Karpas-422 (cell line): Measurements from ENCODE around the gene CCDC86. TPM values are rescaled to one million over a fixed set of nuclear protein-coding genes. Genes with fewer than 3 reads are reported as not detected.

Experiments
- DNase-seq: peaks from one replicate; pipeline ENCODE4 v3.0.0-alpha.2; 2015
- H2AFZ ChIP-seq: fragments of 200-600 bp; sonication (generic); 2 replicates; pipeline ENCODE4 v1.6.1; 2014; ENCODE audit warnings: antibody characterized with exemption, low read length, mixed read lengths
- H3K27ac ChIP-seq: fragments of 200-600 bp; sonication (generic); 2 replicates; pipeline ENCODE4 v1.5.1; 2014; ENCODE audit warnings: mild to moderate bottlenecking, low read length, moderate library complexity
- H3K27me3 ChIP-seq: fragments of 200-600 bp; sonication (generic); 2 replicates; pipeline ENCODE4 v1.6.1; 2014; ENCODE audit warnings: low read length, mixed read lengths
- H3K36me3 ChIP-seq: fragments of 200-600 bp; sonication (generic); 2 replicates; pipeline ENCODE4 v1.6.1; 2014; ENCODE audit warnings: low read length, mixed read lengths; ENCODE audit not compliant: insufficient read depth
- H3K4me1 ChIP-seq: fragments of 200-600 bp; sonication (generic); 2 replicates; pipeline ENCODE4 v1.6.1; 2014; ENCODE audit warnings: mild to moderate bottlenecking, low read length, mixed read lengths
- H3K4me2 ChIP-seq: fragments of 200-600 bp; sonication (generic); 2 replicates; pipeline ENCODE4 v1.6.1; 2014; ENCODE audit warnings: low read length, low read depth, mild to moderate bottlenecking; ENCODE audit not compliant: poor library complexity, severe bottlenecking
- H3K4me3 ChIP-seq: fragments of 200-600 bp; sonication (generic); 2 replicates; pipeline ENCODE4 v1.5.1; 2014; ENCODE audit warnings: mild to moderate bottlenecking, antibody characterized with exemption, low read length, mixed read lengths
- H3K79me2 ChIP-seq: fragments of 200-600 bp; sonication (generic); 2 replicates; pipeline ENCODE4 v1.6.1; 2014; ENCODE audit warnings: mild to moderate bottlenecking, low read length, mixed read lengths
- H3K9ac ChIP-seq: fragments of 200-600 bp; sonication (generic); 2 replicates; pipeline ENCODE4 v1.6.0; 2014; ENCODE audit warnings: low read length
- H3K9me2 ChIP-seq: fragments of 200-600 bp; sonication (generic), shearing (Covaris generic); replicated peaks from 2 replicates; pipeline ENCODE4 v1.6.0; 2014; ENCODE audit warnings: mild to moderate bottlenecking, low read length, moderate library complexity; ENCODE audit not compliant: insufficient read depth
- H3K9me3 ChIP-seq: fragments of 300-700, 200-600 bp; sonication (generic); 2 replicates; pipeline ENCODE4 v1.6.1; 2014; ENCODE audit warnings: low read length, mixed read lengths
- H4K20me1 ChIP-seq: fragments of 200-600 bp; sonication (generic); 2 replicates; pipeline ENCODE4 v1.6.1; 2014; ENCODE audit warnings: mild to moderate bottlenecking, antibody characterized with exemption, low read length, low read depth; ENCODE audit not compliant: insufficient read depth
- total RNA-seq: library from RNA; depleted of rRNA; stranded (reverse); fragments of >200 nt; shearing (Covaris generic); gene quantifications from 2 replicates; pipeline ENCODE4 v1.2.3, GENCODE V29; 2014; ENCODE audit warnings: low replicate concordance

Gene CCDC86
- total RNA-seq, 1 experiment from 2014 or later, result 10.4 TPM

GRCh38 chr11:60866911-60867870 lies 25.3 kb downstream of the CCDC86 start, which contains the start of gene ZP1:
Gene ZP1, plus strand, starts transcription at chr11:60867542. Its CDS starts 20 bp downstream, at chr11:60867562.
- Histone ChIP-seq H3K4me1 (no peaks in the 10 kb centered on the region), H3K9ac (no peak within 1 kb of the TSS), H4K20me1 (no peaks in the 10 kb centered on the region), H3K9me3 (no peaks in the 10 kb centered on the region), H3K36me3 (no peaks in the 10 kb centered on the region), H3K9me2 (no peaks in the 10 kb centered on the region), H2AFZ (no peak within 1 kb of the TSS), H3K4me3 (no peak within 1 kb of the TSS), H3K79me2 (no peaks in the 10 kb centered on the region), H3K27ac (no peak within 1 kb of the TSS), H3K27me3 (no peaks in the 10 kb centered on the region), H3K4me2 (no peak within 1 kb of the TSS)
- no peak for DNase-seq

GRCh38 chr11:60867871-60868681 lies 26.2 kb downstream of the CCDC86 start:
- H3K79me2 ChIP-seq, result no peaks in the 10 kb centered on the region
- H3K9me2 ChIP-seq, result no peaks in the 10 kb centered on the region
- no peaks in the 10 kb centered on the region for H4K20me1 ChIP-seq
- H3K4me2 ChIP-seq, result no peak overlapping the region
- H3K9ac ChIP-seq, result no peak overlapping the region
- H3K4me1 ChIP-seq, result no peaks in the 10 kb centered on the region
- no peak overlapping the region for H3K4me3 ChIP-seq
- no peak for DNase-seq
- no peak overlapping the region for H3K27ac ChIP-seq
- no peak overlapping the region for H2AFZ ChIP-seq
- no peaks in the 10 kb centered on the region for H3K9me3 ChIP-seq
- H3K27me3 ChIP-seq, result no peaks in the 10 kb centered on the region
- no peaks in the 10 kb centered on the region for H3K36me3 ChIP-seq

GRCh38 chr11:60868682-60869450 lies 27.0 kb downstream of the CCDC86 start:
- Histone ChIP-seq H3K4me2 (no peak overlapping the region), H3K9me3 (no peaks in the 10 kb centered on the region), H3K36me3 (no peaks in the 10 kb centered on the region), H4K20me1 (no peaks in the 10 kb centered on the region), H3K79me2 (no peaks in the 10 kb centered on the region), H2AFZ (no peak overlapping the region), H3K27ac (no peak overlapping the region), H3K4me1 (no peaks in the 10 kb centered on the region), H3K9me2 (no peaks in the 10 kb centered on the region), H3K4me3 (no peak overlapping the region), H3K9ac (no peak overlapping the region), H3K27me3 (no peaks in the 10 kb centered on the region)
- no peak for DNase-seq

GRCh38 chr11:60869451-60869825 lies 27.5 kb downstream of the CCDC86 start:
- DNase-seq, result no peak
- Histone ChIP-seq H3K27ac (no peak overlapping the region), H4K20me1 (no peaks in the 10 kb centered on the region), H3K79me2 (no peaks in the 10 kb centered on the region), H3K4me3 (no peak overlapping the region), H3K9me3 (no peaks in the 10 kb centered on the region), H3K9me2 (no peaks in the 10 kb centered on the region), H3K9ac (no peak overlapping the region), H3K4me1 (no peaks in the 10 kb centered on the region), H2AFZ (no peak overlapping the region), H3K36me3 (no peaks in the 10 kb centered on the region), H3K4me2 (no peak overlapping the region), H3K27me3 (no peaks in the 10 kb centered on the region)

- H3K9me2 ChIP-seq, result no peaks in the 10 kb centered on the region
- peak; percentile 47 for DNase-seq
- no peak overlapping the region for H3K27ac ChIP-seq
- H3K4me2 ChIP-seq, result no peak overlapping the region
- H3K9ac ChIP-seq, result no peak overlapping the region
- no peaks in the 10 kb centered on the region for H4K20me1 ChIP-seq
- no peaks in the 10 kb centered on the region for H3K27me3 ChIP-seq
- H3K4me3 ChIP-seq, result no peak overlapping the region
- no peaks in the 10 kb centered on the region for H3K36me3 ChIP-seq
- H3K79me2 ChIP-seq, result no peaks in the 10 kb centered on the region
- no peaks in the 10 kb centered on the region for H3K9me3 ChIP-seq
- H3K4me1 ChIP-seq, result no peaks in the 10 kb centered on the region
- H2AFZ ChIP-seq, result no peak overlapping the region
Observed at GRCh38 chr11:60870276-60870675, 28.4 kb downstream of the CCDC86 start.

- no peaks in the 10 kb centered on the region for H3K27me3 ChIP-seq
- no peak overlapping the region for H3K4me3 ChIP-seq
- no peak overlapping the region for H3K27ac ChIP-seq
- no peak overlapping the region for H2AFZ ChIP-seq
- H3K79me2 ChIP-seq, result no peaks in the 10 kb centered on the region
- no peak for DNase-seq
- no peaks in the 10 kb centered on the region for H4K20me1 ChIP-seq
- H3K36me3 ChIP-seq, result no peaks in the 10 kb centered on the region
- H3K4me2 ChIP-seq, result no peak overlapping the region
- no peaks in the 10 kb centered on the region for H3K9me3 ChIP-seq
- H3K9ac ChIP-seq, result no peak overlapping the region
- H3K4me1 ChIP-seq, result no peaks in the 10 kb centered on the region
- H3K9me2 ChIP-seq, result no peaks in the 10 kb centered on the region
Observed at GRCh38 chr11:60870733-60871377, 28.9 kb downstream of the CCDC86 start.

- Histone ChIP-seq H3K9ac (no peak overlapping the region), H3K4me2 (no peak overlapping the region), H3K9me2 (no peaks in the 10 kb centered on the region), H3K4me3 (no peak overlapping the region), H3K27me3 (no peaks in the 10 kb centered on the region), H3K36me3 (no peaks in the 10 kb centered on the region), H3K4me1 (no peaks in the 10 kb centered on the region), H3K79me2 (no peaks in the 10 kb centered on the region), H2AFZ (no peak overlapping the region), H3K9me3 (no peaks in the 10 kb centered on the region), H3K27ac (no peak overlapping the region), H4K20me1 (no peaks in the 10 kb centered on the region)
- DNase-seq, result no peak
Observed at GRCh38 chr11:60871378-60872061, 29.6 kb downstream of the CCDC86 start.
